Endothelial cell of umbilical vein (primary cell): Measurements from ENCODE around the gene PDK2. TPM values are rescaled to one million over a fixed set of nuclear protein-coding genes. Genes with fewer than 3 reads are reported as not detected.

ENCODE experiments used
- BruUV-seq: library from RNA; stranded (reverse); fragments of 400-500 nt; replicated peaks from 2 replicates; lab custom pipeline; 2021; lab: Mats Ljungman, UMichigan
- CTCF ChIA-PET: fragments of 300-600, 350-600 bp; sonication (Branson Sonifier 250); formaldehyde crosslinking; loops from one replicate; lab custom pipeline; 2021; ENCODE audit warnings: antibody characterized with exemption, inconsistent platforms; lab: Charles Lee
- POLR2A ChIA-PET: fragments of 300-600, 350-600 bp; sonication (Branson Sonifier 250); formaldehyde crosslinking; loops from one replicate; lab custom pipeline; 2021; ENCODE audit warnings: antibody characterized with exemption, inconsistent platforms; lab: Charles Lee
- DNase-seq: peaks from one replicate; pipeline ENCODE4 v3.0.0-alpha.2; 2011; ENCODE audit warnings: low read depth, low spot score
- FAIRE-seq: peaks from 2 replicates; lab custom pipeline; 2011; peaks lifted over from hg19 to GRCh38; lab: Jason Lieb, UNC
- H2AFZ ChIP-seq: 2 replicates; pipeline ENCODE4 v1.6.0; 2012; ENCODE audit warnings: low read depth, low read length, control low read depth, inconsistent platforms
- H3K27ac ChIP-seq: 2 replicates; pipeline ENCODE4 v1.5.1; 2011; ENCODE audit warnings: low read depth, mild to moderate bottlenecking, control low read depth, low read length, moderate library complexity; ENCODE audit not compliant: insufficient read depth
- H3K27me3 ChIP-seq, 2 experiments: 2 replicates each; pipeline versions ENCODE4 v1.6.0 to v1.6.1; 2011; ENCODE audit warnings: low read length in 2 of 2, mixed read lengths in 1 of 2; ENCODE audit not compliant: control insufficient read depth in 2 of 2, insufficient read depth in 2 of 2
- H3K36me3 ChIP-seq, 2 experiments: 2 replicates in 1 of 2; 3 replicates in 1 of 2; pipeline ENCODE4 v1.5.1; 2011; ENCODE audit warnings: low read length in 2 of 2, mild to moderate bottlenecking in 1 of 2, moderate library complexity in 1 of 2; ENCODE audit not compliant: control insufficient read depth in 2 of 2, insufficient read depth in 2 of 2; ENCODE audit errors: extremely low read depth in 1 of 2
- H3K4me1 ChIP-seq: 3 replicates; pipeline ENCODE4 v1.5.1; 2011; ENCODE audit warnings: mild to moderate bottlenecking, low read length; ENCODE audit not compliant: control insufficient read depth, insufficient read depth; ENCODE audit errors: extremely low read depth
- H3K4me2 ChIP-seq: 2 replicates; pipeline ENCODE4 v1.6.1; 2011; ENCODE audit warnings: low read length, control low read depth, mixed read lengths; ENCODE audit not compliant: insufficient read depth
- H3K4me3 ChIP-seq, 3 experiments: fragments of 200-600 bp in 1 of 3; sonication (generic), shearing (Covaris generic) in 1 of 3; replicated peaks in 1 of 3; 2 replicates each; pipeline ENCODE4 v1.5.1; 2011 to 2016; ENCODE audit warnings: control low read depth in 3 of 3, low read length in 3 of 3, mild to moderate bottlenecking in 2 of 3, inconsistent platforms in 1 of 3, low read depth in 1 of 3, moderate library complexity in 1 of 3; ENCODE audit not compliant: insufficient read depth in 1 of 3
- H3K79me2 ChIP-seq: 2 replicates; pipeline ENCODE4 v1.6.0; 2012; ENCODE audit warnings: low read length, inconsistent platforms; ENCODE audit not compliant: control insufficient read depth, insufficient read depth
- H3K9ac ChIP-seq: replicated peaks from 2 replicates; pipeline ENCODE3; 2011; ENCODE audit warnings: low read length, control low read depth; ENCODE audit not compliant: insufficient read depth; ENCODE audit errors: extremely low read depth
- H3K9me1 ChIP-seq: replicated peaks from 3 replicates; pipeline ENCODE4 v1.6.0; 2011; ENCODE audit warnings: mild to moderate bottlenecking, low read length; ENCODE audit not compliant: control insufficient read depth, insufficient read depth; ENCODE audit errors: extremely low read depth
- H3K9me3 ChIP-seq: replicated peaks from 2 replicates; pipeline ENCODE4 v1.5.1; 2012; ENCODE audit warnings: low read length, inconsistent platforms; ENCODE audit not compliant: control insufficient read depth, insufficient read depth
- H4K20me1 ChIP-seq: replicated peaks from 2 replicates; pipeline ENCODE3; 2011; ENCODE audit warnings: mild to moderate bottlenecking, low read length; ENCODE audit not compliant: control insufficient read depth, insufficient read depth; ENCODE audit errors: extremely low read depth
- CTCF ChIP-seq, 2 donors: IDR thresholded peaks; 1 replicate in 1 of 2; 2 replicates in 1 of 2; pipeline ENCODE4 v1.5.1; 2011; ENCODE audit warnings: low read length in 2 of 2, mild to moderate bottlenecking in 2 of 2, moderate library complexity in 2 of 2, control low read depth in 1 of 2, inconsistent platforms in 1 of 2, low read depth in 1 of 2; ENCODE audit not compliant: insufficient read depth in 1 of 2; ENCODE audit errors: extremely low read depth in 1 of 2
- EZH2 ChIP-seq: IDR thresholded peaks from 2 replicates; pipeline ENCODE4 v1.6.1; 2012; ENCODE audit warnings: borderline replicate concordance, low read depth, mild to moderate bottlenecking, moderate library complexity, low read length, inconsistent platforms; ENCODE audit not compliant: severe bottlenecking
- FOS ChIP-seq: IDR thresholded peaks from 2 replicates; pipeline ENCODE4 v1.6.1; 2011; ENCODE audit warnings: mild to moderate bottlenecking, low read length, moderate library complexity, borderline replicate concordance; ENCODE audit not compliant: insufficient read depth
- GATA2 ChIP-seq: IDR thresholded peaks from 2 replicates; pipeline ENCODE4 v1.7.0; 2011; ENCODE audit warnings: low read depth, mild to moderate bottlenecking, moderate library complexity, mixed read lengths, low read length; ENCODE audit not compliant: insufficient read length, insufficient read depth
- JUN ChIP-seq: IDR thresholded peaks from 2 replicates; pipeline ENCODE4 v1.6.1; 2011; ENCODE audit warnings: borderline replicate concordance, low read depth; ENCODE audit not compliant: insufficient read length, insufficient read depth
- MAX ChIP-seq: IDR thresholded peaks from 2 replicates; pipeline ENCODE4 v1.6.1; 2011; ENCODE audit not compliant: insufficient read depth, insufficient read length
- MYC ChIP-seq: IDR thresholded peaks from one replicate; pipeline ENCODE4 v1.6.1; 2011; ENCODE audit warnings: mild to moderate bottlenecking, low read depth, low read length
- POLR2A ChIP-seq: IDR thresholded peaks from 2 replicates; pipeline ENCODE4 v1.6.1; 2012; ENCODE audit warnings: low read depth, mild to moderate bottlenecking, control low read depth, low read length
- POLR2AphosphoS5 ChIP-seq: IDR thresholded peaks from 2 replicates; pipeline ENCODE4 v1.6.1; 2012; ENCODE audit warnings: low read depth, mild to moderate bottlenecking, control low read depth, low read length, moderate library complexity; ENCODE audit not compliant: insufficient read depth
- dilution Hi-C: fragments of 300-500 bp; cut with MboI; formaldehyde crosslinking; loops from one replicate; pipeline ENCODE4 v1.15.0; 2019; ENCODE audit warnings: low sequenced_read_pairs; ENCODE audit not compliant: extremely low pct_ligation_motif_present
- intact Hi-C: fragments of 100-400 bp; cut with micrococcal nuclease; formaldehyde crosslinking; loops from one replicate; pipeline ENCODE4 v1.10.0; 2022
- polyA plus RNA-seq, 4 experiments: library from polyadenylated mRNA; depleted of rRNA in 3 of 4; stranded (reverse) in 3 of 4; unstranded in 1 of 4; fragments of >200 nt; gene quantifications; 2 replicates each; pipeline versions ENCODE4 v1.2.1 to v1.2.3, GENCODE V29; 2011 to 2012; ENCODE audit warnings: missing spikeins in 1 of 4
- total RNA-seq: library from RNA; stranded (reverse); gene quantifications from 2 replicates; pipeline ENCODE4 v1.2.3, GENCODE V29; 2021

Gene PDK2
- total and polyA plus RNA-seq, 2 donors (not counting 3 experiments of a cell fraction or from before 2014, with no cell fraction given) = 21.3 to 114 TPM

GRCh38 chr17:50055426-50056216 is 39.5 kb upstream of the PDK2 start, which contains the start of gene ITGA3:
Gene ITGA3, plus strand, starts transcription at chr17:50056110. Its CDS starts 330 bp downstream, at chr17:50056440.
- FAIRE-seq (peak; percentile 97), DNase-seq (peak; percentile 80)
- TF ChIP-seq POLR2A = peak; percentile 57
- TF ChIP-seq EZH2 = no peak
- TF ChIP-seq MYC = no peak
- TF ChIP-seq JUN = no peak
- TF ChIP-seq GATA2 = no peak
- TF ChIP-seq CTCF (IDR thresholded peaks at IDR 0.05; ENCODE audit: extremely low read depth in 1 of 2, insufficient read depth in 1 of 2, low read depth in 1 of 2, low read length in 2 of 2) = no peak
- peak; percentile 39 for TF ChIP-seq POLR2AphosphoS5
- TF ChIP-seq MAX = no peak
- TF ChIP-seq FOS = no peak
- intact Hi-C loops (loop anchor here (1.0 kb wide), 3 partner anchors 8 to 32 kb away; no protein-coding TSS in a partner anchor), dilution Hi-C loops (no loop called here)
- Histone ChIP-seq H3K79me2 (peaks cover 15% of the 10 kb centered on the region), H3K27me3 (no peaks in the 10 kb centered on the region), H3K4me1 (peaks cover 65% of the 10 kb centered on the region), H3K4me3 (peak within 1 kb of the TSS; percentile 65 to 77 (median 77)), H3K4me2 (peak within 1 kb of the TSS; percentile 84), H3K27ac (peak within 1 kb of the TSS; percentile 39), H3K9ac (peak within 1 kb of the TSS; percentile 59), H3K9me1 (no peaks in the 10 kb centered on the region), H2AFZ (peak within 1 kb of the TSS; percentile 92), H3K9me3 (no peaks in the 10 kb centered on the region), H4K20me1 (no peaks in the 10 kb centered on the region), H3K36me3 (no peaks in the 10 kb centered on the region)
- BruUV-seq = no TSS peak
- ChIA-PET POLR2A (interaction anchor here (2.2 kb wide), 1 partner anchor 28 kb away, joined by 13 read pairs; no protein-coding TSS in a partner anchor), CTCF (interaction anchor here (1.0 to 8.2 kb wide), 13 partner anchors 9 to 58 kb away, joined by 3 to 146 read pairs (median 9); partner anchors contain the start of gene PDK2)
